ENCODE data around the gene NEO1. TPM values are rescaled to one million over a fixed set of nuclear protein-coding genes. Genes with fewer than 3 reads are reported as not detected.

The NEO1 gene
- total RNA-seq, 1 donor: 60.5 TPM

- no peak for DNase-seq (ENCODE audit: low read depth)
- no peak overlapping the region for H3K4me3 ChIP-seq (ENCODE audit: low read depth, low read length)
- TF ChIP-seq CTCF (IDR thresholded peaks at IDR 0.05; ENCODE audit: insufficient read depth, low read depth, low read length): no peak
These were observed 278.2 kb downstream of the NEO1 start for GRCh38 chr15:73330206-73331051.

GRCh38 chr15:73331501-73331900 lies 279.2 kb downstream of the NEO1 start:
- no peak for DNase-seq (ENCODE audit: low read depth)
- no peak overlapping the region for H3K4me3 ChIP-seq (ENCODE audit: low read depth, low read length)
- TF ChIP-seq CTCF (IDR thresholded peaks at IDR 0.05; ENCODE audit: insufficient read depth, low read depth, low read length): no peak

GRCh38 chr15:73331991-73332925 lies 280.0 kb downstream of the NEO1 start:
- DNase-seq (ENCODE audit: low read depth): no peak
- no peak for TF ChIP-seq CTCF (IDR thresholded peaks at IDR 0.05; ENCODE audit: insufficient read depth, low read depth, low read length)
- H3K4me3 ChIP-seq (ENCODE audit: low read depth, low read length): no peak overlapping the region

GRCh38 chr15:73333001-73333400 lies 280.7 kb downstream of the NEO1 start:
- no peak for DNase-seq (ENCODE audit: low read depth)
- no peak overlapping the region for H3K4me3 ChIP-seq (ENCODE audit: low read depth, low read length)
- no peak for TF ChIP-seq CTCF (IDR thresholded peaks at IDR 0.05; ENCODE audit: insufficient read depth, low read depth, low read length)

GRCh38 chr15:73334086-73334485 lies 281.8 kb downstream of the NEO1 start:
- no peak overlapping the region for H3K4me3 ChIP-seq (ENCODE audit: low read depth, low read length)
- TF ChIP-seq CTCF (IDR thresholded peaks at IDR 0.05; ENCODE audit: insufficient read depth, low read depth, low read length): no peak
- no peak for DNase-seq (ENCODE audit: low read depth)

- H3K4me3 ChIP-seq (ENCODE audit: low read depth, low read length): no peak overlapping the region
- no peak for DNase-seq (ENCODE audit: low read depth)
- no peak for TF ChIP-seq CTCF (IDR thresholded peaks at IDR 0.05; ENCODE audit: insufficient read depth, low read depth, low read length)
These were observed 282.8 kb downstream of the NEO1 start for GRCh38 chr15:73335026-73335425.
